ENCODE data around the gene ADAMTS19.
"Not testable (repeated sequence)": the region's sequence is repeated elsewhere in the genome, so short reads cannot be mapped to it uniquely, and the experiment has no call there.

ADAMTS19 gene

DNA sequence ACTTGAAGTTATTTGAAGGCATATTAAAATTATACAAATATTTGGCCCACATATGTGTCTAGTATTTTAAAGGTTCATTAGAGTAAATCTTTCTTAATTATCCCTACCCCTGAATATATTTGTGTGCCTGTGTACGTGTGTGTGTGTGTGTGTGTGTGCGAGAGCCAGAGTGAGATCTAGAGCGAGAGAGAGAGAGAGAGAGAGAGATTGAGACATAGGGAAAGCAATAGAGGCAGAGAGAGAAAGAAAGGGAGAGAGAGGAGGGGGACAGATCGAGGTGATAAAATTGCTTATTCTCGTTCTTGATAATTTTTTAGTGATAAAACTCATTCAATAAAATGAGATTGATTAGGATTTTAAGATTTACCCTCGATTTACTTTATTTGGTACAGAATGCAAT, 47.4 kb downstream of the ADAMTS19 start:
- no peaks in the 10 kb centered on the region for H3K36me3 Mint-ChIP-seq
- H3K9me3 Mint-ChIP-seq (ENCODE audit: low read depth): no peaks in the 10 kb centered on the region
- no peaks in the 10 kb centered on the region for H3K4me1 Mint-ChIP-seq (ENCODE audit: low read depth)
- no peak overlapping the region for H3K4me3 Mint-ChIP-seq
- no peak overlapping the region for H3K27ac Mint-ChIP-seq
- no peaks in the 10 kb centered on the region for H3K27me3 Mint-ChIP-seq

DNA sequence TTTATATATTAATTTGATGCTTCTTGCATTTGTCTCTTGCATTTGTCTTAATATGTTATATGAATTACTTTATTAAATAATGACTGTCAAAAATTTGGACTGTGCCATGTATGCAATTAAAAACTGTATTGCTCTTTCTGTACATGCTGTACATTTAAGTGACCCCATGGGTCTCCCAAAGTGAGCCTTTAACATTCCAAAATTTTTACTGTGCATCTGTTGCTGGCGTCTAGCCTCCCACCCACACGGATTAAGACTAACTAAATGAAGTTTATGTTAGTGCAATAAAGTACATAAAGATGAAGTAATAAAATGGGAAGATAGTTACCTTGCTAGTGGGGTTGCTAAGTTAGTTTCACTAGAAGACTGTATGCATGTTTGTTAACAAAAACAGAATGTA, 48.5 kb downstream of the ADAMTS19 start:
- Mint-ChIP-seq H3K9me3 (ENCODE audit: low read depth) (no peaks in the 10 kb centered on the region), H3K27ac (no peak overlapping the region), H3K4me3 (no peak overlapping the region), H3K36me3 (no peaks in the 10 kb centered on the region), H3K27me3 (no peaks in the 10 kb centered on the region), H3K4me1 (ENCODE audit: low read depth) (no peaks in the 10 kb centered on the region)

DNA sequence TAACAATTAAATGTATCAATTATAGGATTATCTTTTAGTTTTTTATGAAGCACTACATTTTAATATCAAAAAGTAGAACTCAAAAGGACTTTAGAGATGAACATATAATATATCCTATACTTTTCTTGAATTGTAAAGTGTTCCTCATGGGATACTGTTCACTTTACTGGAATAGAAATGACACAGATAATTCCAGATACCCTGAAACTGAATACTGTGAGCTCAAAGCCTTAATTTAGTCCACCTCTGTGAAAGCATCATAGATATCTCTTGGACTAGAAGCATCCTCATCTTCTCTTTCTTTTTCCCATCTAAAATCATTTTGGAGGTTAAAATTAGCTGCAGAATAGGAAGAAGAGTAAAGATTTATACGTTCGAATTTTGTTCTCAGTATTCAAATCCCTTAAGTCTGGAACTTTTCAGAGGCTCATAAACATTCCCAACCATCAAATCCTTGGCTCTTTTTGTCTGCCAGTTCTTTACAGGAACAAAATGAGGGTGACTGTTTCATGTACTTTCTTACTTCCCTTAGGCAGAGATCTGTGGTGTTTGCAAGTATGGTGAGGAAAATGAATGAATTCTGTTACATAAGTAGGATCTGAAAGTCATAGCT, 49.4 kb downstream of the ADAMTS19 start:
- Mint-ChIP-seq H3K4me1 (ENCODE audit: low read depth) (no peaks in the 10 kb centered on the region), H3K36me3 (no peaks in the 10 kb centered on the region), H3K27me3 (no peaks in the 10 kb centered on the region)

DNA sequence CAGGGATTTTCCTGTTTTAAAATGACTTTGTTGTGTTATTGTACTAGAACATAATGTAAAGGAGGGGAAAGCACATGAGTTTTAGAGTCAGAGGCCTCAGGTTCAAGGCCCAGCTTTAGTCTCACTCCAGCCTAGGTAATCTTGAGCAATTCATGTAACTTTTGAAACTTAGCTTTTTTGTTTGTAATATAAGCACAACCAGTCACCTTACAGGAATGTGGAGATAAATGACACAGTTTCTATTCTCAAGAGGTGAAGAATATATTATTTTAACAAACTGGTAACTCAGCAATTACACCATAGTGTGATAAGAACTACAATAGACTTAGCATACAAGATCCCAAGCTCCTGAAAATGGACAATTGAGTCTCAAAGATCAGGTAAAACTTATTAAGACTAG, 51.2 kb downstream of the ADAMTS19 start:
- no peaks in the 10 kb centered on the region for H3K36me3 Mint-ChIP-seq
- peaks cover 6% of the 10 kb centered on the region for H3K9me3 Mint-ChIP-seq (ENCODE audit: low read depth)
- H3K27ac Mint-ChIP-seq: no peak overlapping the region
- no peak overlapping the region for H3K4me3 Mint-ChIP-seq
- H3K27me3 Mint-ChIP-seq: no peaks in the 10 kb centered on the region
- no peaks in the 10 kb centered on the region for H3K4me1 Mint-ChIP-seq (ENCODE audit: low read depth)

More for the DNA sequence above, 49.4 kb downstream of the ADAMTS19 start:
- no peak overlapping the region for H3K4me3 Mint-ChIP-seq
- no peak overlapping the region for H3K27ac Mint-ChIP-seq
- H3K9me3 Mint-ChIP-seq (ENCODE audit: low read depth): peaks cover 3% of the 10 kb centered on the region

DNA sequence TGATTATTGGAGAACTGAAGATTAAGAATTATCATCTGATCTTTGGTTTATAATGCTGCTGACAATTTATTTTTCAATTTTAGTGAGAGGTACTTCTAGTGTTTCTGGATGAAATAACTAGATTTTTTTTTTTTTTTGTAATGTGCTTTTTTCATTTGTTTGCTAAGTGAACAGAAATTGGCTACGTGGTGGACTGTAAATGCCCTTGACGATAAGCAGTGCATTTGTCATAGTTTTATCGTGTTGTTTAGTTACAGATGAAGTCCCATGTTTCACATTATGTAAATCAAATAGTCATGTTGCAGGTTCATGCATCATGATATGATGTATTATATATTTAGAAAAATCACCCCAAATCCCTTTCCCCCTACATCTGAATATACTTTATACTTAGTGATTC, 81.0 kb downstream of the ADAMTS19 start:
- H3K27me3 Mint-ChIP-seq: no peaks in the 10 kb centered on the region
- H3K9me3 Mint-ChIP-seq (ENCODE audit: low read depth): peaks cover 8% of the 10 kb centered on the region
- no peaks in the 10 kb centered on the region for H3K4me1 Mint-ChIP-seq (ENCODE audit: low read depth)
- no peak overlapping the region for H3K4me3 Mint-ChIP-seq
- no peak overlapping the region for H3K27ac Mint-ChIP-seq
- H3K36me3 Mint-ChIP-seq: peaks cover 2% of the 10 kb centered on the region

DNA sequence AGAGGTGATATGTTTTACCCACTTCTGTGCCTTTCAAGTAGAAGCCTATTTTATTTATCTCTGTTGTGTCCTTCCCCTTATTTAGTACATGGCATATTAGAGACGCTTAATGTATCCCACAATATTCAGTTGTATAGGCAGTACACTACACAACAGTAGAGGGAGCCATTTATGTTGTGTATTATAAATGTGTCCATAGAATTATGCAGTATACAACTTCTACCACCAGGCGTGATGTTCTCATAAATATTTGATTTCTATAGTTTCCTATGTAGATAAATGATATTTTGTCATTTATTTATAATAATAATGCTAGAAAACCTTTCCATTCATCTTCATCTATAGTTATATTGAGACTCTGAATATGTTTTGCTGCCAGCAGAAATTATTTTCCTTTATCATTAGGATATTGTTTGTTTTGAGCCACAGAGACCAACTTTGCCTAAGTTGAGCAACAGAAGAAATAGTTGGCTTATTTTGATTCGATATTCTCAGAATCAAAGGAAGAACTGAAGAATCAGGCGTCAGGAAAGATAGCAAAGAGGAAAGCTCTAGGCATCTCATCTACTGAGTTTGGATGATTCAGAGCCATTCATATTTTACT, 81.7 kb downstream of the ADAMTS19 start:
- Mint-ChIP-seq H3K4me3 (no peak overlapping the region), H3K27me3 (no peaks in the 10 kb centered on the region), H3K9me3 (ENCODE audit: low read depth) (peaks cover 8% of the 10 kb centered on the region)

DNA sequence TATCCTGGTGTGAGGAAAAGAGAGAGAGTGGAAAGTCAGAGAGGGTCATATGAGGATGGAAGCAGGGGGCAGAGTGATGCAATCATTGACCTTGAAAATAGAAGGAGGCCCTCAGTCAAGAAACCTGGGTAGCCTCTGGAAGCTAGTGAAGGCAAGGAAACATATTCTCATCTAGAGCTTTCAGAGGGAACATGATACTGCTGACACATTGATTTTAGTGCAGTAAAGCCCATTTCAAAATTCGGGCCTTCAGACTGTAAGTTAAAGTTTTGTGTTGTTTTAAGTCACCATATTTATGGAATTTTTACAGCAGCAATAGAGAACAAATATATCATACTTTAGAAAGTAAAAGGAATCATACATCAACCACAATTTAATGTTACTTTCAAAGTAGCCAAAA, 87.0 kb downstream of the ADAMTS19 start:
- Mint-ChIP-seq H3K4me3 (no peak overlapping the region), H3K27ac (no peak overlapping the region), H3K9me3 (ENCODE audit: low read depth) (peaks cover 8% of the 10 kb centered on the region), H3K36me3 (peaks cover 2% of the 10 kb centered on the region), H3K27me3 (no peaks in the 10 kb centered on the region), H3K4me1 (ENCODE audit: low read depth) (no peaks in the 10 kb centered on the region)

More for the DNA sequence above, 81.7 kb downstream of the ADAMTS19 start:
- Mint-ChIP-seq H3K36me3 (peaks cover 2% of the 10 kb centered on the region), H3K27ac (no peak overlapping the region), H3K4me1 (ENCODE audit: low read depth) (no peaks in the 10 kb centered on the region)

DNA sequence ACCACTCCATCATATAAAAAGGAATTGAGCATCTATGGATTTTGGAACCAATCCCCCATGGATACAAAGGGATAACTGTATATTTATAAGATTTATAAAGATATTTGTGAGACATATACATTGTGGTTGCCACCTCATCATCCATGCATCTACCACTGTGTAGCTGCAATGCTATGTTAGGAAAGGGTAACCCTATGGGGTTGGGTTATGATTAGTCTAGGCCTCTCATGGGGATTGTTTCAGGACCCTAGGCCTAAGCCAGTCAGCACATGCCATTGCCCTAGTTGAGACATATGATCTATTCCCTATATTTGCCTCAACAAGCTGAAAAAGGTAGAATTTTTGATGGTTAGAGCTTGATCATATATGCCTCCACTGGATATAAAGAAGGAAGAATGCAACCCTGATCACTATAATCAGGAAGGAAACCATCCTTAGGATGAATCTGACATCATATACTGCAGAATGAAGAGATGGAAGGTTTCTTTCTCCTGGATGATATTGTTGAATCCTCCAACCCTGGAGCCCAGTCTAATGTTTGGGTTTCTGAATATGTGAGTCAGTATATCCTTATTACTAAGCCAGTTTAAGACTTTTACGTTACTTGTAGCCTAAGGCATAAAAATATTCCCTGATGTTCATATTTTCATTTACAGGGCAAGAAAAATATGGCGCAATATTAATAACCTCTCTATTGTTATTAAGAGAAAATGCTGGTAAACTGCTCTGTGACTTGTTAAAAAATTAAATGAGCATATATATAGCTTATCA, 94.2 kb downstream of the ADAMTS19 start:
- H3K4me1 Mint-ChIP-seq (ENCODE audit: low read depth): no peaks in the 10 kb centered on the region

DNA sequence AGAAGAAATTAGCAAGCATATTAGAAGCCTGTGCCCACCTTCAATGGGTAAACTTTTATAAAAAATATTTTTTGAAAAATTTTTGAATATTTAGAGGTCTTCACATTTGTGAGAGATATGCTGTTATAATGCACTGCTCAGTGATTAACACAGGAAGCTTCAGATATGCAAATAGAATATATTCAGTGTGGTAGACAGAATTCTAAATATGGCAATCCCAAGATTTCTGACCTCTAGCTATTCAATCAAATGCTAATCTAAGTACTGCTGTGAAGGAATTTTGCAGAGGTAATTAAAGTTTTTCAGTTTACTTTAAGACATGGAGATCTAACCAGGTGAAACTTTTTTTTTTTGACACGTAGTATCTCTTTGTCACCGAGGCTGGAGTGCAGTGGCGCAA, 103.5 kb downstream of the ADAMTS19 start:
- Mint-ChIP-seq H3K27me3 (no peaks in the 10 kb centered on the region), H3K4me1 (ENCODE audit: low read depth) (no peaks in the 10 kb centered on the region), H3K4me3 (no peak overlapping the region)

More for the DNA sequence above, 94.2 kb downstream of the ADAMTS19 start:
- Mint-ChIP-seq H3K9me3 (ENCODE audit: low read depth) (no peaks in the 10 kb centered on the region), H3K4me3 (no peak overlapping the region), H3K36me3 (no peaks in the 10 kb centered on the region), H3K27me3 (no peaks in the 10 kb centered on the region), H3K27ac (no peak overlapping the region)

DNA sequence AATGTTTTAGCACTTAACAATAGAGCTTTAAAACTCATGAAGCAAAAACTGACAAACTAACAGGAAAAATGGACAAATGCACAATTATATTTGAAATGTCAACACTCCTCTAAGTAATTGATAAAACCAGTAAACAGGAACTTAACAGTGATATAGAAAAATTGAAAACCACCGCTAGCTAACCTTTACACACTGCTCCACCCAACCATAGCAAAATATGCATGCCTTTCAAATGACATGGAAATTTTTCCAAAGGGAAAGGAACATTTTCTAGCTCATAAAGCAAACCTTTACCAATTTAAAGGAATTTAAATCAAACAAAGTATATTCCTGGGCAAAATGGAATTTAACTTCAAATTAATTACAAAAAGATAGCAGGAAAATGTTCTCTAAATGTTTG, 109.2 kb downstream of the ADAMTS19 start:
- H3K4me3 Mint-ChIP-seq: no peak overlapping the region
- H3K4me1 Mint-ChIP-seq (ENCODE audit: low read depth): no peaks in the 10 kb centered on the region
- no peaks in the 10 kb centered on the region for H3K9me3 Mint-ChIP-seq (ENCODE audit: low read depth)
- H3K27ac Mint-ChIP-seq: no peak overlapping the region
- H3K27me3 Mint-ChIP-seq: no peaks in the 10 kb centered on the region
- H3K36me3 Mint-ChIP-seq: no peaks in the 10 kb centered on the region

More for the DNA sequence above, 103.5 kb downstream of the ADAMTS19 start:
- no peaks in the 10 kb centered on the region for H3K36me3 Mint-ChIP-seq
- no peaks in the 10 kb centered on the region for H3K9me3 Mint-ChIP-seq (ENCODE audit: low read depth)
- no peak overlapping the region for H3K27ac Mint-ChIP-seq

DNA sequence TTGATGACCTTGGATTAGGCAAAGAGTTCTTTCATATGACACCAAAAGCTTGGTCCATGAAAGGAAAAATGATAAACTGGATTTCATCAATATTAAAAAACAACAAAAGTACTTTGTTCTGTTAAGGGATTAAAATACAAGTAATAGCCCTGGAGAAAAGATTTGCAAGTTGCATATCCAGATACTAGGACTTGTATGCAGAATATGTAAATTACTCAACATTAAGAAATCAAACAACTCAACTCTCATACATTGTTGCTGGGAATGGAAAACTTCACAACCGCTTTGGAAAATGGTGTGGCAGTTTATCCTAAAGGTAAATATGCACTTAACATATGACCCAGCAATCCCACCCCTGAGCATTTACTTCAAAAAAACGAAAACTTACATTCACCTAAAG, 112.0 kb downstream of the ADAMTS19 start:
- no peak overlapping the region for H3K4me3 Mint-ChIP-seq
- no peaks in the 10 kb centered on the region for H3K36me3 Mint-ChIP-seq
- H3K9me3 Mint-ChIP-seq (ENCODE audit: low read depth): no peaks in the 10 kb centered on the region
- H3K4me1 Mint-ChIP-seq (ENCODE audit: low read depth): no peaks in the 10 kb centered on the region
- no peaks in the 10 kb centered on the region for H3K27me3 Mint-ChIP-seq
- H3K27ac Mint-ChIP-seq: no peak overlapping the region

DNA sequence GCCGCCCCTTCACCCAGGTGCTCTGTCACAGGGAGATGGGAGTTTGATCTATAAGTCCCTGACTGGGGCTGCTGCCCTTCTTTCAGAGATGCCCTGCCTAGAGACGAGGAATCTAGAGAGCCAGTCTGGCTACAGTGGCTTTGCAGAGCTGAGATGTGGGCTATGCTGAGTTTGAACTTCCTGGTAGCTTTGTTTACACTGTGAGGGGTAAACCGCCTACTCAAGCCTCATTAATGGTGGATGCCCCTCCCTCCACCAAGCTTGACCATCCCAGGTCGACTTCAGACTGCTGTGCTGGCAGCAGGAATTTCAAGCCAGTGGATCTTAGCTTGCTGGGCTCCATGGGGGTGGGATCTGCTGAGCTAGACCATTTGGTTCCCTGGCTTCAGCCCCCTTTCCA, 124.4 kb downstream of the ADAMTS19 start:
- H3K27ac Mint-ChIP-seq; H3K4me1 Mint-ChIP-seq (ENCODE audit: low read depth): not testable (repeated sequence)

DNA sequence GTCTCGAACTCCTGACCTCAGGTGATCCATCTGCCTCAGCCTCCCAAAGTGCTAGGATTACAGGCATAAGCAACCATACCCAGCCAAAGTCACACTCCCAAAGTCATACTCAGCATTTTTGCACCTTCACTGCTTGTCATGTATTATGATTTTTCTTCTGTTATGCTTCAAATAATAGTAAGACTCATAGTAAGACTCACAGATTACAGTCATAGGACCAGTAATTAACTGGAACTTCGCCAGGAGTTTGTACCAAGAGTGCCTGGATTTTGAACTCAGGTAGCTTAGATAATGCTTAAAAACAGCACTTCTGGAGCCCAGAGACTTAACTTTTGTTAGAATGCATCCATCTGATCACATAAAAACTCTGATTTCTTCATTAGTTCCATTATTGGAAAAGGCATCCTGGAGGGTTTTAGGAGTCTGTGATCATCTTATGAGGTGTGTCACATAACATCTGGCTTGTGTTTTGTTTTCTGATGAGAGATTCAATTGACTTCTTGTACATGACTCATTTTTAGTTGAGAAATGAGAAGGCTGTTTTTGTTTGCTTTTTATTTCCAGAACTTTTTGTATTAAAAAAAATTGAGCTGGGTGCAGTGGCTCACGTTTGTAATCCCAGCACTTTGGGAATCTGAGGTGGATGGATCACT, 131.5 kb downstream of the ADAMTS19 start:
- Mint-ChIP-seq H3K4me1 (ENCODE audit: low read depth) (no peaks in the 10 kb centered on the region), H3K27me3 (no peaks in the 10 kb centered on the region), H3K27ac (no peak overlapping the region), H3K36me3 (no peaks in the 10 kb centered on the region), H3K4me3 (no peak overlapping the region), H3K9me3 (ENCODE audit: low read depth) (no peaks in the 10 kb centered on the region)

More for the DNA sequence above, 124.4 kb downstream of the ADAMTS19 start:
- H3K9me3 Mint-ChIP-seq (ENCODE audit: low read depth); H3K27me3 Mint-ChIP-seq; H3K4me3 Mint-ChIP-seq; H3K36me3 Mint-ChIP-seq: not testable (repeated sequence)

DNA sequence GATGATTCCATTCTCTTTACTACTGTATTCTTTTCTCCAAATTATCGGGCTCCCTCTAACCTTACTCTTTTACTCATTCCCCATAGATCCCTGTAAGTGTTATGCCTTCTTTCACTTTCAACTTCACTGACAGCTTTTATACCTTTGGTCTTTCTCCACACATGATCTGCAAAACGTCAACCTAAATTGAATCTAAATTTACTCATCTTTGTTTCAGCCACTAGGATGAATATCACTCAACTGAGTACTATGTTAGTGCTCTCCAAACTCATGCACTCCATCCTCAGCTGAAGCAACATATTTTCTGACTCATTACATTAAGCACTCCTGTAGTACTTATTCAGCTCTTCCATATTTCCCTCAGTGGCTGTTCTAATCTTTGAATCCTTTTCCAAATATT, 133.4 kb downstream of the ADAMTS19 start:
- no peaks in the 10 kb centered on the region for H3K9me3 Mint-ChIP-seq (ENCODE audit: low read depth)
- H3K27ac Mint-ChIP-seq: no peak overlapping the region
- H3K4me3 Mint-ChIP-seq: no peak overlapping the region
- no peaks in the 10 kb centered on the region for H3K4me1 Mint-ChIP-seq (ENCODE audit: low read depth)
- no peaks in the 10 kb centered on the region for H3K36me3 Mint-ChIP-seq
- H3K27me3 Mint-ChIP-seq: no peaks in the 10 kb centered on the region

DNA sequence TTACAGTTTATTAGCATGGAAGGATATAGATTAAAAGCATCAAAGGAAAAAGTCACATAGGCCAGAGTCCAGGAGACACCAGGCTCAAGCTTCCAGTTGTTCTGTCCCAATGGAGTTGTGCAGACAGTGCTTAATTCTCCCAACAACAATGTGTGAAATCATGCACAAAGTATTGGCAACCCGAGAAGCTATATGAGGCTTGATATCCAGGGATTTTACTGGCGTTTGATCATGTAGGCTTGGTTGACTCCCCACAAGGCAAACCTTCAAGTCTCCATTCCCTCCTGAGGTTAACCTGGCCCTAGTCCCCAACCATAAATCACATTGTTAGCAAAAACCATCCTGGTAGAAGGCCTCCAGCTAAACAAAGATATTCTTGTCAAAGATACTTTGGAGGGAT, 141.5 kb downstream of the ADAMTS19 start:
- H3K4me1 Mint-ChIP-seq (ENCODE audit: low read depth): no peaks in the 10 kb centered on the region
- H3K27ac Mint-ChIP-seq: no peak overlapping the region
- H3K27me3 Mint-ChIP-seq: no peaks in the 10 kb centered on the region
- no peaks in the 10 kb centered on the region for H3K36me3 Mint-ChIP-seq
- no peak overlapping the region for H3K4me3 Mint-ChIP-seq
- H3K9me3 Mint-ChIP-seq (ENCODE audit: low read depth): peaks cover 6% of the 10 kb centered on the region

All from activated naive CD8-positive, alpha-beta T cell (primary cell).